GM19463 (cell line): Measurements from ENCODE around the gene CHRD.

Experiments used
- ATAC-seq: cut with Tn5 transposase; IDR thresholded peaks from one replicate; pipeline ENCODE4 v1.9.1; 2021; ENCODE audit warnings: mild to moderate bottlenecking, moderate library complexity; ENCODE audit not compliant: unreplicated experiment

Gene CHRD

GRCh38 chr3:184346480-184347190 is 33.2 kb upstream of the CHRD start:
- ATAC-seq = no peak

GRCh38 chr3:184347321-184348056 is 32.4 kb upstream of the CHRD start:
- no peak for ATAC-seq

GRCh38 chr3:184348057-184348382 is 31.8 kb upstream of the CHRD start:
- ATAC-seq = no peak

- no peak for ATAC-seq
These were observed 30.0 kb upstream of the CHRD start for GRCh38 chr3:184349563-184350470.

GRCh38 chr3:184350618-184351017 is 29.2 kb upstream of the CHRD start:
- ATAC-seq = no peak

- no peak for ATAC-seq
These were observed 28.2 kb upstream of the CHRD start for GRCh38 chr3:184351511-184352148.

GRCh38 chr3:184352149-184352785 is 27.6 kb upstream of the CHRD start:
- no peak for ATAC-seq

GRCh38 chr3:184352897-184353545 is 26.8 kb upstream of the CHRD start:
- ATAC-seq = no peak

- no peak for ATAC-seq
These were observed 26.3 kb upstream of the CHRD start for GRCh38 chr3:184353546-184353941.

- no peak for ATAC-seq
These were observed 25.6 kb upstream of the CHRD start for GRCh38 chr3:184354121-184354728.

GRCh38 chr3:184354754-184355153 is 25.1 kb upstream of the CHRD start:
- no peak for ATAC-seq

GRCh38 chr3:184355261-184356040 is 24.4 kb upstream of the CHRD start:
- no peak for ATAC-seq

GRCh38 chr3:184357248-184358123 is 22.4 kb upstream of the CHRD start:
- no peak for ATAC-seq

- no peak for ATAC-seq
These were observed 21.6 kb upstream of the CHRD start for GRCh38 chr3:184358124-184358767.

GRCh38 chr3:184358921-184359350 is 20.9 kb upstream of the CHRD start:
- no peak for ATAC-seq

GRCh38 chr3:184359610-184360009 is 20.2 kb upstream of the CHRD start:
- no peak for ATAC-seq
